PFSK-1 (cell line): ENCODE measurements around the gene UTP11.

Experiments
- FOXP2 ChIP-seq: optimal IDR thresholded peaks from 2 replicates; pipeline ENCODE3; 2011; ENCODE audit warnings: borderline replicate concordance, control low read depth, inconsistent platforms; ENCODE audit not compliant: insufficient read depth; ENCODE audit errors: extremely low read length, extremely low read depth
- POLR2AphosphoS5 ChIP-seq: IDR thresholded peaks from 2 replicates; pipeline ENCODE4 v1.6.1; 2012; ENCODE audit warnings: low read depth, mild to moderate bottlenecking, control low read depth, low read length, moderate library complexity
- SIN3A ChIP-seq: IDR thresholded peaks from 2 replicates; pipeline ENCODE4 v1.6.1; 2012; ENCODE audit warnings: mild to moderate bottlenecking, low read length, moderate library complexity, borderline replicate concordance; ENCODE audit not compliant: insufficient read depth
- TAF1 ChIP-seq: IDR thresholded peaks from 2 replicates; pipeline ENCODE4 v1.6.1; 2012; ENCODE audit warnings: low read length, control low read depth, borderline replicate concordance; ENCODE audit not compliant: insufficient read depth
- TF ChIP-seq, protein P1 (sequence below), 2 experiments: IDR thresholded peaks; 2 replicates each; pipeline versions ENCODE4 v1.6.1 to v1.8.0; 2011 to 2012; ENCODE audit warnings: low read depth in 2 of 2, low read length in 2 of 2, control low read depth in 1 of 2, inconsistent platforms in 1 of 2, mild to moderate bottlenecking in 1 of 2, moderate library complexity in 1 of 2; ENCODE audit not compliant: insufficient read depth in 1 of 2

The UTP11 gene

GRCh38 chr1:37999430-38000232 lies 12.9 kb upstream of the UTP11 start:
- TF ChIP-seq POLR2AphosphoS5 = peak; percentile 51
- no peak for TF ChIP-seq TAF1
- TF ChIP-seq, protein P1, sequence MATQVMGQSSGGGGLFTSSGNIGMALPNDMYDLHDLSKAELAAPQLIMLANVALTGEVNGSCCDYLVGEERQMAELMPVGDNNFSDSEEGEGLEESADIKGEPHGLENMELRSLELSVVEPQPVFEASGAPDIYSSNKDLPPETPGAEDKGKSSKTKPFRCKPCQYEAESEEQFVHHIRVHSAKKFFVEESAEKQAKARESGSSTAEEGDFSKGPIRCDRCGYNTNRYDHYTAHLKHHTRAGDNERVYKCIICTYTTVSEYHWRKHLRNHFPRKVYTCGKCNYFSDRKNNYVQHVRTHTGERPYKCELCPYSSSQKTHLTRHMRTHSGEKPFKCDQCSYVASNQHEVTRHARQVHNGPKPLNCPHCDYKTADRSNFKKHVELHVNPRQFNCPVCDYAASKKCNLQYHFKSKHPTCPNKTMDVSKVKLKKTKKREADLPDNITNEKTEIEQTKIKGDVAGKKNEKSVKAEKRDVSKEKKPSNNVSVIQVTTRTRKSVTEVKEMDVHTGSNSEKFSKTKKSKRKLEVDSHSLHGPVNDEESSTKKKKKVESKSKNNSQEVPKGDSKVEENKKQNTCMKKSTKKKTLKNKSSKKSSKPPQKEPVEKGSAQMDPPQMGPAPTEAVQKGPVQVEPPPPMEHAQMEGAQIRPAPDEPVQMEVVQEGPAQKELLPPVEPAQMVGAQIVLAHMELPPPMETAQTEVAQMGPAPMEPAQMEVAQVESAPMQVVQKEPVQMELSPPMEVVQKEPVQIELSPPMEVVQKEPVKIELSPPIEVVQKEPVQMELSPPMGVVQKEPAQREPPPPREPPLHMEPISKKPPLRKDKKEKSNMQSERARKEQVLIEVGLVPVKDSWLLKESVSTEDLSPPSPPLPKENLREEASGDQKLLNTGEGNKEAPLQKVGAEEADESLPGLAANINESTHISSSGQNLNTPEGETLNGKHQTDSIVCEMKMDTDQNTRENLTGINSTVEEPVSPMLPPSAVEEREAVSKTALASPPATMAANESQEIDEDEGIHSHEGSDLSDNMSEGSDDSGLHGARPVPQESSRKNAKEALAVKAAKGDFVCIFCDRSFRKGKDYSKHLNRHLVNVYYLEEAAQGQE (IDR thresholded peaks at IDR 0.05; ENCODE audit: insufficient read depth in 1 of 2, low read depth in 2 of 2, low read length in 2 of 2) = peak; percentile 57 to 77; a peak in 3 of 4 replicates
- 0 out of 2 replicates have a peak, but pooled peaks have one; percentile 36 for TF ChIP-seq SIN3A
- TF ChIP-seq FOXP2 = peak; percentile 61

DNA sequence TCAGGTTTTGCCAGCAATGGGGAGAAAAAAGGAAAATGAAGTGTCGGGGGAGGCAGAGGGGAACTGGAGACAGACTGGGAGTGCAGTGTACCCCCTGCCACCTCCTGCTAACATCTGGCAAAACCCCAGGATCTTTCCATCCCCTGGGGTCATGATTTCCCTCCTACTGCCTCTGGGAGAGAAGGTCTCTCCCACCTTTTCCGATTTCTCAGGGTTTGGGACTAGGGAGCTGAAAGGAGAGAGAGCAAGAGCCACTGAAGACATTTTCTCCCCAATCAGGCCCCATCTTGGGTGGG lies 12.4 kb upstream of the UTP11 start:
- TF ChIP-seq TAF1 (no peak), FOXP2 (no peak), POLR2AphosphoS5 (no peak), SIN3A (no peak)
- TF ChIP-seq, protein P1 (IDR thresholded peaks at IDR 0.05; ENCODE audit: insufficient read depth in 1 of 2, low read depth in 2 of 2, low read length in 2 of 2) = no peak

GRCh38 chr1:38000529-38001455 lies 11.7 kb upstream of the UTP11 start:
- TF ChIP-seq FOXP2 (no peak), TAF1 (no peak), POLR2AphosphoS5 (no peak), SIN3A (no peak)
- TF ChIP-seq, protein P1 (IDR thresholded peaks at IDR 0.05; ENCODE audit: insufficient read depth in 1 of 2, low read depth in 2 of 2, low read length in 2 of 2) = no peak

DNA sequence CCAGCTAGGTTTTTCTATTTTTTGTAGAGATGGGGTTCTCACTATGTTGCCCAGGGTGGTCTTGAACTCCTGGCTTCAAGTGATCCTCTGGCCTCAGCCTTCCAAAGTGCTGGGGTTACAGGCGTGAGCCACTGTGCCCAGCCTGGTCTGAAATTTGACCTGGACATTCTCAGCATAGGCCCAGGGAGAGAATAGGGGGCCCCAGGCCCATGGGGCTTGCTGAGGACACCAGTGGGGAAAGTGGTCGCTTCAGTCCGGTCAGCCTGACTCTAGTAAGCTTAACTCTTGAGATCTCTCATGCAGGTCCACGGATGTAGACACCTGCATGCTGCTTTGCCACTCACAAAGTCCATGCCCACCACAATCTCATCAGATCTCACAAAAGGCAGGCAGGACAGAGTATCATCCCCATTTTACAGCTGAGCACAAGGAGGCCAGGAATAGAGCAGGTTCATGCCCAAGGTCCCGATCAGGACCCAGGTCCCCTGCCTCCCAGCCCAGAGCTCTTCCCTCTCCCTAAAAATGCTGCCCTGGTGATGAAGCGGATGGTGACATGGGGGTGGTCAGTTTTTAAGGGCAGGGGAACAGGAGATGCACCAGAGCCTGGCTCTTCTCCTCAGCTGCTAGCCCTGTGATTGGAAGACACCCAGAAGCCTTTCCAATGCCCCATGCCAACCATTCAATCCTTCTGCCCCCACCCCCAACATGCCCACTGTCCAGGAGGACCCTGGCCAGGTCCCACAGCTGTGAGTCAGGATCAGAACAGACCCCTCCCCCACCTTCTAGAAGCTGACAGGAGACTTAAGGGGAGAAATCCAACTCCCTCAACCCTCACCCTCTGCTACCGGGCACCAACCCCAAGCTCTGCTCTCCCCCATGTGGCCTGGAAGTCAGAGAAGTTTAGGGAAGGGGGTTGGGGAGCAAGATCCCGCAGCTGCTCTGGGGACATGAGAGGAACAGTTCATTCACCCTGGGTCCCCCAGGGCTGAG lies 9.0 kb upstream of the UTP11 start:
- TF ChIP-seq, protein P1 (IDR thresholded peaks at IDR 0.05; ENCODE audit: insufficient read depth in 1 of 2, low read depth in 2 of 2, low read length in 2 of 2) = no peak
- no peak for TF ChIP-seq TAF1
- no peak for TF ChIP-seq POLR2AphosphoS5
- no peak for TF ChIP-seq FOXP2
- no peak for TF ChIP-seq SIN3A
